HepG2 (cell line): Measurements from ENCODE around the gene ITGB2. TPM values are rescaled to one million over a fixed set of nuclear protein-coding genes. Genes with fewer than 3 reads are reported as not detected.

ENCODE experiments used
- ASH2L ChIP-seq: fragments of 300-600, 200-600 bp; sonication (generic); IDR thresholded peaks from 2 replicates; pipeline ENCODE4 v1.7.0; 2017; ENCODE audit warnings: low read depth, mild to moderate bottlenecking, moderate library complexity, mixed read lengths, low read length; ENCODE audit not compliant: insufficient read length
- ATF7 ChIP-seq, 2 experiments: fragments of 450-650 bp in 1 of 2; sonication (generic) in 1 of 2; formaldehyde crosslinking in 1 of 2; IDR thresholded peaks; 2 replicates each; pipeline versions ENCODE4 v1.4.0 to v1.6.1; 2016 to 2020; ENCODE audit warnings: antibody characterized with exemption in 1 of 2, mild to moderate bottlenecking in 1 of 2, missing genetic modification reagents in 1 of 2
- BRF2 ChIP-seq: sonication (generic); formaldehyde crosslinking; IDR thresholded peaks from 2 replicates; pipeline ENCODE4 v1.8.1; 2022; ENCODE audit warnings: mild to moderate bottlenecking, missing genetic modification reagents
- CEBPB ChIP-seq: IDR thresholded peaks from 2 replicates; pipeline ENCODE4 v1.6.1; 2011; ENCODE audit warnings: low read depth, low read length, improper control_type of control experiment, borderline replicate concordance
- GPN1 ChIP-seq: sonication (generic); formaldehyde crosslinking; IDR thresholded peaks from 2 replicates; pipeline ENCODE4 v1.5.1; 2020; ENCODE audit warnings: missing genetic modification reagents, borderline replicate concordance
- HDAC6 ChIP-seq: fragments of 200-600 bp; sonication (generic); IDR thresholded peaks from 2 replicates; pipeline ENCODE4 v1.7.0; 2017; ENCODE audit warnings: mild to moderate bottlenecking, antibody characterized with exemption, low read length, low read depth
- IRF2 ChIP-seq: IDR thresholded peaks from 2 replicates; pipeline ENCODE4 v1.6.1; 2018; ENCODE audit warnings: missing genetic modification reagents, missing compliant biosample characterization
- MEIS2 ChIP-seq: sonication (generic); formaldehyde crosslinking; IDR thresholded peaks from 2 replicates; pipeline ENCODE4 v1.9.0; 2021; ENCODE audit warnings: mild to moderate bottlenecking, missing genetic modification reagents
- RNF2 ChIP-seq: fragments of 450-650 bp; conservative IDR thresholded peaks from 2 replicates; pipeline ENCODE4 v1.6.1; 2016; ENCODE audit warnings: low read depth
- RXRB ChIP-seq: IDR thresholded peaks from 2 replicates; pipeline ENCODE4 v1.6.1; 2016; ENCODE audit warnings: borderline replicate concordance, missing genetic modification reagents, missing compliant biosample characterization
- SMARCE1 ChIP-seq: fragments of 450-650 bp; IDR thresholded peaks from 2 replicates; pipeline ENCODE4 v1.6.1; 2017; ENCODE audit warnings: borderline replicate concordance
- THAP11 ChIP-seq: IDR thresholded peaks from 2 replicates; pipeline ENCODE4 v1.6.1; 2016; ENCODE audit warnings: missing biosample characterization, missing genetic modification reagents
- ZBTB25 ChIP-seq: IDR thresholded peaks from 2 replicates; pipeline ENCODE4 v1.6.1; 2018; ENCODE audit warnings: missing genetic modification reagents
- ZFP41 ChIP-seq: sonication (generic); formaldehyde crosslinking; IDR thresholded peaks from 2 replicates; pipeline ENCODE4 v1.4.0; 2020; ENCODE audit warnings: mild to moderate bottlenecking, missing genetic modification reagents, borderline replicate concordance
- ZNF232 ChIP-seq: sonication (generic); formaldehyde crosslinking; IDR thresholded peaks from 2 replicates; pipeline ENCODE4 v1.4.0; 2020; ENCODE audit warnings: missing genetic modification reagents, borderline replicate concordance
- ZNF251 ChIP-seq: sonication (generic); formaldehyde crosslinking; IDR thresholded peaks from 2 replicates; pipeline ENCODE4 v1.9.0; 2021; ENCODE audit warnings: mild to moderate bottlenecking, missing genetic modification reagents
- ZNF260 ChIP-seq: sonication (generic); formaldehyde crosslinking; IDR thresholded peaks from 2 replicates; pipeline ENCODE4 v1.4.0; 2020; ENCODE audit warnings: missing genetic modification reagents, low read depth, mild to moderate bottlenecking, borderline replicate concordance
- ZNF570 ChIP-seq: sonication (generic); formaldehyde crosslinking; IDR thresholded peaks from 2 replicates; pipeline ENCODE4 v1.4.0; 2020; ENCODE audit warnings: mild to moderate bottlenecking, missing genetic modification reagents, borderline replicate concordance
- ZNF670 ChIP-seq: sonication (generic); formaldehyde crosslinking; IDR thresholded peaks from 2 replicates; pipeline ENCODE4 v1.8.0; 2022; ENCODE audit warnings: mild to moderate bottlenecking, missing genetic modification reagents, borderline replicate concordance
- polyA plus RNA-seq, 8 experiments: library from polyadenylated mRNA; depleted of rRNA in 3 of 8; stranded (reverse) in 7 of 8; unstranded in 1 of 8; fragments of >200 nt; fragmentation: Illumina TruSeq in 4 of 8; extraction: Trizol in 4 of 8; gene quantifications; 2 replicates each; pipeline versions ENCODE4 v1.2.1 to v1.2.3, GENCODE V29; 2011 to 2016; ENCODE audit warnings: low read depth in 4 of 8, missing spikeins in 1 of 8, mixed read lengths in 1 of 8; ENCODE audit not compliant: insufficient read depth in 1 of 8
- total RNA-seq, 5 experiments: library from RNA; depleted of rRNA; stranded (reverse); fragments of >200 nt; fragmentation: Illumina TruSeq; extraction: Trizol; gene quantifications; 2 replicates each; pipeline ENCODE4 v1.2.3, GENCODE V29; 2016; ENCODE audit warnings: low read depth in 1 of 5
- TF ChIP-seq, protein P1 (sequence below): sonication (generic); formaldehyde crosslinking; IDR thresholded peaks from 2 replicates; pipeline ENCODE4 v1.4.0; 2020; ENCODE audit warnings: low read depth, mild to moderate bottlenecking, missing genetic modification reagents
- TF ChIP-seq, protein P2 (sequence below): IDR thresholded peaks from 2 replicates; pipeline ENCODE4 v1.4.0; 2020; ENCODE audit warnings: mild to moderate bottlenecking, missing genetic modification reagents
- TF ChIP-seq, protein P3 (sequence below): sonication (generic); formaldehyde crosslinking; IDR thresholded peaks from 2 replicates; pipeline ENCODE4 v1.4.0; 2020; ENCODE audit warnings: mild to moderate bottlenecking, missing genetic modification reagents

ITGB2 gene
- total and polyA plus RNA-seq, 2 of the 13 experiments (the other 11 are each of a cell fraction or from before 2014, with no cell fraction given), result 4.2 to 18.0 TPM

DNA sequence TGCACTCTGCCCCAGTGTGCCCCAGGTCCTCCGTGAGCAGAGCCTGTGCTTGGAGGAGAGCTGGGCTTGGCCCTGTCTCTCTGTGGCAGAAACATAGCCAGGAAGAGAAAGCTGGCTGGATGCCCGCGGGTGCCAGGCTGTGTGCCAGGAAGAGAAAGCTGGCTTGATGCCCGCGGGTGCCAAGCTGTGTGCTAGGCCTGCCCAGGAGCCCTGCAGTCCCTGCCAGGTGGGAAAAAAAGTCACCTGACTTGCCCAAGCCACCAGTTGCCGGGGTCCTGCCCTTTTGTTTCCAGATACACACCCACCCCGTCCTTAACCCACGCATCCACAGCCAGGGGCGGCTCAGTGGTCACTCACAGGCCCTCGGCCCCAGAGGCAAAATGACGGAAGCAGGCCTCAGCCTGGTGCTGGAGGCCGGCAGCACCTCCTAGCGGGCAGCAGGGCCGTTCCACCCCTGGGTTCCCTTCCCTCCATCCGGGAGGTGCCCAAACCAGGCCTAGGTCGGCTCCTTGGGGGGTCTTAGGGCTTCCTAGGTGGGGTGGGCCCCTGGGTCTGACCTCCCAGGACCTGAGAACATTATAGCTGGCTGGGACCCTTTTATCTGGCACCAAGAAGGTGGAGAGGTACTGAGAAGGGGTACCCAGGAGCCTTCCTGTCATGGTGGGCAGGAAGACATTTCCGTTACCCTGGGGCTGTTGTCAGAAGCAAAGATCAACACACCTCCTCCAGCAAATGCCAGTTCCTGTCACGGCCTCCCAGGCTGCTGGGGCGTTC lies 9.1 kb downstream of the ITGB2 start (continued):
- TF ChIP-seq ZNF670 (CRISPR knock-in tag), result no peak
- no peak for TF ChIP-seq SMARCE1
- no peak for TF ChIP-seq ZFP41 (CRISPR knock-in tag)
- TF ChIP-seq ATF7 (IDR thresholded peaks at IDR 0.05), result no peak
- TF ChIP-seq ATF7 (CRISPR knock-in tag; IDR thresholded peaks at IDR 0.05), result peak; percentile 47; the same call in 1 of the 2 replicates
- TF ChIP-seq ZBTB25 (CRISPR knock-in tag), result no peak
- TF ChIP-seq ZNF232 (CRISPR knock-in tag), result 0 out of 2 replicates have a peak, but pooled peaks have one; percentile 57
- peak; percentile 27; the same call in 1 of the 2 replicates for TF ChIP-seq RXRB
- no peak for TF ChIP-seq CEBPB
- TF ChIP-seq, protein P1, sequence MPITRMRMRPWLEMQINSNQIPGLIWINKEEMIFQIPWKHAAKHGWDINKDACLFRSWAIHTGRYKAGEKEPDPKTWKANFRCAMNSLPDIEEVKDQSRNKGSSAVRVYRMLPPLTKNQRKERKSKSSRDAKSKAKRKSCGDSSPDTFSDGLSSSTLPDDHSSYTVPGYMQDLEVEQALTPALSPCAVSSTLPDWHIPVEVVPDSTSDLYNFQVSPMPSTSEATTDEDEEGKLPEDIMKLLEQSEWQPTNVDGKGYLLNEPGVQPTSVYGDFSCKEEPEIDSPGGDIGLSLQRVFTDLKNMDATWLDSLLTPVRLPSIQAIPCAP (CRISPR knock-in tag), result no peak
- no peak for TF ChIP-seq ZNF570 (CRISPR knock-in tag)
- no peak for TF ChIP-seq BRF2 (CRISPR knock-in tag)
- peak; percentile 68; the same call in 1 of the 2 replicates for TF ChIP-seq MEIS2 (CRISPR knock-in tag)
- no peak for TF ChIP-seq ZNF260 (CRISPR knock-in tag)
- TF ChIP-seq, protein P2, sequence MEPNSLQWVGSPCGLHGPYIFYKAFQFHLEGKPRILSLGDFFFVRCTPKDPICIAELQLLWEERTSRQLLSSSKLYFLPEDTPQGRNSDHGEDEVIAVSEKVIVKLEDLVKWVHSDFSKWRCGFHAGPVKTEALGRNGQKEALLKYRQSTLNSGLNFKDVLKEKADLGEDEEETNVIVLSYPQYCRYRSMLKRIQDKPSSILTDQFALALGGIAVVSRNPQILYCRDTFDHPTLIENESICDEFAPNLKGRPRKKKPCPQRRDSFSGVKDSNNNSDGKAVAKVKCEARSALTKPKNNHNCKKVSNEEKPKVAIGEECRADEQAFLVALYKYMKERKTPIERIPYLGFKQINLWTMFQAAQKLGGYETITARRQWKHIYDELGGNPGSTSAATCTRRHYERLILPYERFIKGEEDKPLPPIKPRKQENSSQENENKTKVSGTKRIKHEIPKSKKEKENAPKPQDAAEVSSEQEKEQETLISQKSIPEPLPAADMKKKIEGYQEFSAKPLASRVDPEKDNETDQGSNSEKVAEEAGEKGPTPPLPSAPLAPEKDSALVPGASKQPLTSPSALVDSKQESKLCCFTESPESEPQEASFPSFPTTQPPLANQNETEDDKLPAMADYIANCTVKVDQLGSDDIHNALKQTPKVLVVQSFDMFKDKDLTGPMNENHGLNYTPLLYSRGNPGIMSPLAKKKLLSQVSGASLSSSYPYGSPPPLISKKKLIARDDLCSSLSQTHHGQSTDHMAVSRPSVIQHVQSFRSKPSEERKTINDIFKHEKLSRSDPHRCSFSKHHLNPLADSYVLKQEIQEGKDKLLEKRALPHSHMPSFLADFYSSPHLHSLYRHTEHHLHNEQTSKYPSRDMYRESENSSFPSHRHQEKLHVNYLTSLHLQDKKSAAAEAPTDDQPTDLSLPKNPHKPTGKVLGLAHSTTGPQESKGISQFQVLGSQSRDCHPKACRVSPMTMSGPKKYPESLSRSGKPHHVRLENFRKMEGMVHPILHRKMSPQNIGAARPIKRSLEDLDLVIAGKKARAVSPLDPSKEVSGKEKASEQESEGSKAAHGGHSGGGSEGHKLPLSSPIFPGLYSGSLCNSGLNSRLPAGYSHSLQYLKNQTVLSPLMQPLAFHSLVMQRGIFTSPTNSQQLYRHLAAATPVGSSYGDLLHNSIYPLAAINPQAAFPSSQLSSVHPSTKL (CRISPR knock-in tag), result 0 out of 2 replicates have a peak, but pooled peaks have one; percentile 9
- no peak for TF ChIP-seq HDAC6
- TF ChIP-seq, protein P3, sequence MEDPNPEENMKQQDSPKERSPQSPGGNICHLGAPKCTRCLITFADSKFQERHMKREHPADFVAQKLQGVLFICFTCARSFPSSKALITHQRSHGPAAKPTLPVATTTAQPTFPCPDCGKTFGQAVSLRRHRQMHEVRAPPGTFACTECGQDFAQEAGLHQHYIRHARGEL, result 0 out of 2 replicates have a peak, but pooled peaks have one; percentile 64
- TF ChIP-seq RNF2, result no peak
- TF ChIP-seq ASH2L, result no peak
- TF ChIP-seq THAP11 (CRISPR knock-in tag), result 0 out of 2 replicates have a peak, but pooled peaks have one; percentile 30
- peak; percentile 51; the same call in 1 of the 2 replicates for TF ChIP-seq IRF2 (CRISPR knock-in tag)
- TF ChIP-seq GPN1 (CRISPR knock-in tag), result no peak
- no peak for TF ChIP-seq ZNF251 (CRISPR knock-in tag)
